GM21528 (cell line): Measurements from ENCODE around the gene MPZL1.
"Not testable (repeated sequence)": the region's sequence is repeated elsewhere in the genome, so short reads cannot be mapped to it uniquely, and the experiment has no call there.

Source experiments
- ATAC-seq: cut with Tn5 transposase; IDR thresholded peaks from one replicate; pipeline ENCODE4 v1.9.1; 2021; ENCODE audit warnings: mild to moderate bottlenecking, moderate library complexity; ENCODE audit not compliant: unreplicated experiment, low FRiP score

The MPZL1 gene

DNA sequence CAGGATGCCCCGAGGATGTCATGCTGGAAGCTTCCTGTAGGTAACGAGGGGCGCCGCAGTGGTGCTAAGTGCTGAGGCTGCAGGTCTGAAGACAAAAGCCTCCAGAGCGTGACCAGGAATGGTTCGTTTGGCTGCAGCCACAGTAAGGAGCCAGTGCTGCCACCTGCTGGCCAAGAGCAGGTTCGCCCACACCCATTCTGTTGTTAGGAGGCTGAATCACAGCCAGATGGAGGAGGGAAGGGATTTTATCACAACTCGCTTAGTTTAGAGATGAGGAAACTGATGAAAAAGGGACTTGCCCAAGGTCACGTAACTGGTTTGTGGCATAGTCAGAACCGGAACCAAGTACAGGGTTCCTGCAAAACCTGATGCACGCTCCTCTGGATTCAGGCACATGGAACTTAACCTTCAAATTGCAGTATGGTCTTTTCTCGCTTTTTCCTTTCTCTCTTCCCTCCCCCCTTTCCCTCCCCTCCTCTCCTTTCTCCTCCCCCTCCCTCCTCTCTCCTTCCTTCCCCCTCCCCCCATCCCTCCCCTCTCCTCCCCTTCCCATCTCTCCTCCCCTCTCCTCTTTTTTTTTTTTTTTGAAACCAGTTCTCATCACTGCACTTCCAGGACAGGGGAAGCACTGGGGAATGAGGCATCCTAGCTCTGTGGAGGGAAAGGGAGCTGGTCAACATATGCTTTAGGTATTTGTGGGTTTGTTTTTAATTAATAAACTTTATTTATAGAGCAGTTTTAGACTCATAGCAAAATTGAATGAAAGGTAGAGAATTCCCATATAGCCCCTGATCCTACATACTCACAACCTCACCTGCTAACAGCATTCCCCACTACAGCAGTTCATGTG lies 81.8 kb downstream of the MPZL1 start:
- peak; percentile 86 for ATAC-seq

DNA sequence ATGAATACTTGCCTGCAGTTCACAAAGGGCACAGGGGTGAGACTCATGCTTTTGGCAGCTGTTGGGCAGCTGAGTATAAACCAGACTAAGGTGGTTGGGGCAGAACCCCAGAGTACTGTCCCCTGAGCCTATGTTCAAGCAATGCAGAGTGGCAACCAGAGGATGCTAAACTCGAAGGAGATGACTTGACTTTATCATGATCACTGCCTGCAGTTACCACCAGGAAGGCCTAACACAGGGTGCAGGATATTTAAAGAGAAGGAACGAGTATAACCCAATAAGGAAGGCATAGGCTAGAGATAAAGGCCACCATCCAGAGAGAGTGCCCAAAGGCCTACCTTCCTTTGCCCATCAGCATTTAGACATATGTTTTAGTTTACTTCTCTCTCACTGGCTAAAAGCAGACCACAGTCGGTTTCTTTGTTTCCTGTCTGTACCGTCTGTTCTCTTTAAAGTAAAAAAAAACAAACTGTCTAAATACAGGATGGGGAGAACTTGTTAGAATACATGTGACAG lies 83.3 kb downstream of the MPZL1 start:
- no peak for ATAC-seq

DNA sequence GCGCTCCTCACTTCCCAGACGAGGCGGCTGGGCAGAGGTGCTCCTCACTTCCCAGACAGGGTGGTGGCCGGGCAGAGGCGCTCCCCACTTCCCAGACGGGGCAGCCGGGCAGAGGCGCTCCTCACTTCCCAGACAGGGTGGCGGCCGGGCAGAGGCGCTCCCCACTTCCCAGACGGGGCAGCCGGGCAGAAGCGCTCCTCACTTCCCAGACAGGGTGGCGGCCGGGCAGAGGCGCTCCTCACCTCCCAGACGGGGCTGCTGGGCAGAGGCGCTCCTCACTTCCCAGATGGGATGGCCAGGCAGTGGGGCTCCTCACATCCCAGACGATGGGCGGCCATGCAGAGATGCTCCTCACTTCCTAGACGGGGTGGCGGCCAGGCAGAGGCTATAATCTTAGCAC lies 84.5 kb downstream of the MPZL1 start:
- ATAC-seq = not testable (repeated sequence)

DNA sequence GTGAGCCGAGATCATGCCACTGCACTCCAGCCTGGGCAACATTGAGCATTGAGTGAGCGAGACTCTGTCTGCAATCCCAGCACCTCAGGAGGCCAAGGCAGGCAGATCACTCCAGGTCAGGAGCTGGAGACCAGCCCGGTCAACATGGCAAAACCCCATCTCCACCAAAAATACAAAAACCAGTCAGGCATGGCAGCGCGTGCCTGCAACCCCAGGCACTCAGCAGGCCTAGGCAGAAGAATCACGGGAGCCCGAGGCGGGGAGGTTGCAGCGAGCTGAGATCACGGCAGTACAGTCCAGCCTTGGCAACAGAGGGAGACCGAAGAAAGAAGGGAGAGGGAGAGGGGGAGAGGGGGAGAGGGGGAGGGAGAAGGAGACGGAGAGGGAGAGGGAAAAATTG lies 84.9 kb downstream of the MPZL1 start:
- ATAC-seq = not testable (repeated sequence)

DNA sequence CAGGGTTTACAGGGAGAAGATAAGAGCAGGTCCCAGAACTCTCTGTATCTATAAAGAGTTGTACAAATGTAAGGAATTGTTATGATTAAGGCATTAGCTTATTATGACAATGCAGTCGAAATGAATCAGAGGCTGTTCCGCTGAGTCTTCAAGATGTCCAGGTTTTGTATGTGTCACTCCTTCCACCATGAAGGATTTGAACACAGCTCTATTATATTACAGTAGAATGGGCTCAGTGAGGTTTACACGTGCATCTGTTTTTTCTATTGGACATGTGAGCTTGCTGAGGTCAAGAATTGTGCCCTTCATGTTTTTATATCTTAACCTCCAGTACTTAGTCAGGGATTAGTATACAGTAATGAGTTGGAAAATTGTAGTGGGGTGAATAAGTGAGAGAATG lies 86.3 kb downstream of the MPZL1 start:
- no peak for ATAC-seq

DNA sequence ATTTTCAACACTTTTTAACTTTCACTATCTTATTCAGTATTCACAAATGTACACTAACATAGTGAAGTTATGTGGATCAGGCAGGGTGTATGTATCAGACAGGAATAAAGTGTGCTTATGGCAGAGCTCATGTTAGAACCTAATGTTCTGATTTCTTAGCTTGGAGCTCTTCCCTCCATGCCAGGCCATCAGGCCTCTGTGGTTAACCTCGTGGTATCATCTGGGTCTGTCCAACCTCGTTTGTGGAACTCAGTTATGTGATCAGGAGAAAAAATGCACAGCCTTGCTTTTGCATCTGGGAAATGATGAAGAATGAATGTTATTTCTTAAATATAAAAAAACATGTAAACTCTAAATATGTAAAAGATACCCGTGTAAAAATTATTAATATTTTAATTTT lies 86.9 kb downstream of the MPZL1 start:
- ATAC-seq = no peak

DNA sequence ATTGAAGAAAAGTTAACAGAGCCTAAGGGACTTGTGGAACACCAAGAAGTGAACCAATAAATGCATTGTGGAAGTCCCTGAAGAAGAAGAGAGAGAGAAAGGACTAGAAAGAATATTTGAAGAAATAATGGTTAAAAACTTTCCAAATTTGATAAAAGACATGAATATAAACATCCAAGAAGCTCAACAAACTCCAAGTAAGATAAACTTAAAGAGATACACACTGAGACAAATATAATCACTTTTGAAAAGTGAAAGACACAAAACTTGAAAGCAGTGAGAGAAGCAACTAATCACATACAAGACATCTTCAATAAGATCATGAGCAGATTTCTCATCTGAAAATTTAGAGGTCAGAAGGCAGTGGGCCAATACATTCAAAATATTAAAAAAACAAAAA lies 91.2 kb downstream of the MPZL1 start:
- ATAC-seq = no peak

DNA sequence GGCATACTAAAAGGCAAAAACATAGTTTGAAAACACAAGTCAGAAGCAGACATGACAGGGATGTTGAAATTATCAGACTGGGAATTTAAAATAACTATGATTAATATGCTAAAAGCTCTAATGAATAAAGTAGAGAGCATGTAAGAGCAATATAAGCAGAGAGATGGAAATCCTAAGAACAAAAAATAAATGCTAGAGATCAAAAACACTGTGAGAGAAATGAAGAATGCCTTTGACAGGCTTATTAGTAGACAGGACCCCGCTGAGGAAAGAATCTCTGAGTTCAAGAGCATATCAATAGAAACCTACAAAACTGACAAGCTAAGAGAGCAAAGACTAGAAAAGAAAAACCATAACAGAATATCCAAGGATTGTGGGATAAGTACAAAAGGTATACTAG lies 93.9 kb downstream of the MPZL1 start:
- no peak for ATAC-seq

DNA sequence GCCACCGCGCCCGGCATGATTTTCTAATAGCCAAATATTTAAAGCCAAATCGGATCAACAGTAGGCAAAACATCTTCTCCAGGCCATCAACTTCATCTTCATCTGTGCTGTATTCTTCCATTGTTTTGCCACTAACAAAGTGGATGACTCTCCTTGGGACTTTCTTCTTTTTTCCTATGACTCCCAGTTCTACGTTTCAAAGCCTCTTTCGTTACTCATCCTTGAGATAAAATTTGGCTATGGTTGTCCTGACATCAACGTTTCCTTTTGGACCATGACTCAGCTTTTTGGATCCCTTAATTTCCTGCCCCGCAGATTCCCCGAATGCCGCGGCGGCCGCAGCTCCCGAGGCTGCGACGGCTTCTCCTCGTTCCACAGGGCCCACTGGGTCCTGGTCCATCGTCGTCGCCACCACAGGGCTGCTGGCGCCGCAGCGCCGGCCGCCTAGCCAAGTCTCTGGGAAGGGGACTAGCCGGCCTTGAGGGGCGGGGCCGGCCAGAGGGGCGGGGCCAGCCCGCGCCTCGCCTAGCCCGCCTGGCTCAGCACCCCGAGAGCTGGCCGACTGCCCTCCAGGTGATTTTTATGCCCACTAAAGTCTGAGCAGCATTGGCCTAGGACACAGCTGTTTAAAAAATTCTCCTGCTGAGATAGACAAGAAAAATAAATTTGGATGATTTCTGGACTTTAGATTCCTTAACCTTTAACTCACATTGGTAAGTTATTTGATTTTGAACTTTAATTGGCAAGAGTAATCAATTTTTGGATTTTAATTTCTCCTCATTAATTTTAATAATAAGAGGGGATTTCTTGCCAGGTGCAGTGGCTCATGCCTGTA lies 98.3 kb downstream of the MPZL1 start:
- no peak for ATAC-seq

DNA sequence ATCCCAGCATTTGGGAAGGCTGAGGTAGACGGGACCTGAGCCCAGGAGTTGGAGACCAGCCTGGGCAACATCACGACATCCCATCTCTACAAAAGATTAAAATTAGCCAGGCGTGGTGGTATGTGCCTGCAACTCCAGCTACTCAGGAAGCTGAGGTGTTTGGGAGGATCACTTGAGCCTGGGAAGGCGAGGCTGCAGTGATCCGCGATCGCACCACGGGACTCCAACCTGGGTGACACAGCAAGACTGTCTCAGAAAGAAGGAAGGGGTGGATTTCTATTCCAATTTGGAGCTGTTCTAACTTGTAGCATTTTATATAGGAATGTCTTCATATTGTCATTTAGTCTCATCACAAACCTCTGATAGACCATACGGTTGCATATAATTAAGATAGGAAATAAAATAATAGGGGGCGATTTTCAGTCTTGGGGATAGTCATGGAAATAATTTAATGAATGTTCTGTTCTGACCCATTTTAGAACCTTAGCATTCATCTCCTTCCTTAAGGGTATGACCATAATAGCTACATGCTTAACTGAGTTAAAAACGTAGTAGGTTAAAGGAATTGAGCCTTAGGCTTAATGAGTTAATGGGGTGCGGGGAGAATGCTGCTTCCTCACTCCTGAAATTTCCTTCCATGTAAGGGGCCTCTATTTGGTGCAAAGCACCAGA lies 99.0 kb downstream of the MPZL1 start:
- ATAC-seq = no peak

DNA sequence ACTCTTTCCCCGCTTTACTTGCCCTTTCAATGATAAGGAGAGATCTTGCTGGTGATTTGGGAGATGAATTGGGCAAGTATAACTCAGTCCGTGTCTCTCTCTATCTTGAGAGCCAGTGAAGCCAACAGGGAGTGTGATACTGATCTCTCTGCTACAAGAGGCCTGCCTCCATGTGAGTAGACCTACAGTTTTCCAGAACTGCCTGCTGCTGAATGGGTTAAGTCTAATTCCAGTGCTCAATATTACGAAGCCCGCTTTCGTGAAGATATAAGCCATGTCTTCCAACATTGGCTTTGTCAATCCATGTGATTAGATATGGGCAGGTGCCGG lies 99.5 kb downstream of the MPZL1 start:
- ATAC-seq = no peak

DNA sequence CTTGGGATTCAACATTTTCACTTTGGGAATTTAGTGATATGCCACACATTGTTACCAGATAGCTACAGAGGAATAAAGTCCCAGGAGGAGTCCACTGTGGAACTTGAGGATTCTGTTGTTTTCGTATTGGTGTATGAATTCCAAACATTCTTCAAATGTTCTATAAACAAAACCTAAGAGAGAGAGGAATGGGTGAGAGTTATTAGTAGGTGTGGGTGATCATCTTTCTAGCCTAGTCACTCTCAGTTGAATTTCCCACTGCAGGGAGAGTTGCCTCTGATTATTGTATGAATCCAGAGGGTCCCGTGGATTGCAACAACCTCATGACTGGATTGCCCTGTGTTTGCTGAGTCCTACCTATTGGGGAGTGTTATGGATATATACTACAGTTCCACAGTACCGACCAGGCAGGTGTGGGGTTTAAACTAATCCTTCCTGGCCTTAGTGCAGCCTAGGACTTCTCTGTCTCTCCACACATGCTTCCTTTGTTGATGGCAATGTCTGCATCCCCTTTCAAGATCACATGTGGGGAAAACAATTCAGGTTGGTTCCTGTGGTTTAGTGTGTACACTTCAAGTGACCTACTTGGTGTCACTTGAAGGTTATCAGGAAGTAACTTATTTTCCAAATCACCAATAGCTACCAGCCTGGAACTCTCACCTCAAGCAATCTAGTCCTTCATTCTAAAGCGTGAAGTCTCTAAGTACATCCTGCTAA lies 100.3 kb downstream of the MPZL1 start:
- ATAC-seq = no peak

DNA sequence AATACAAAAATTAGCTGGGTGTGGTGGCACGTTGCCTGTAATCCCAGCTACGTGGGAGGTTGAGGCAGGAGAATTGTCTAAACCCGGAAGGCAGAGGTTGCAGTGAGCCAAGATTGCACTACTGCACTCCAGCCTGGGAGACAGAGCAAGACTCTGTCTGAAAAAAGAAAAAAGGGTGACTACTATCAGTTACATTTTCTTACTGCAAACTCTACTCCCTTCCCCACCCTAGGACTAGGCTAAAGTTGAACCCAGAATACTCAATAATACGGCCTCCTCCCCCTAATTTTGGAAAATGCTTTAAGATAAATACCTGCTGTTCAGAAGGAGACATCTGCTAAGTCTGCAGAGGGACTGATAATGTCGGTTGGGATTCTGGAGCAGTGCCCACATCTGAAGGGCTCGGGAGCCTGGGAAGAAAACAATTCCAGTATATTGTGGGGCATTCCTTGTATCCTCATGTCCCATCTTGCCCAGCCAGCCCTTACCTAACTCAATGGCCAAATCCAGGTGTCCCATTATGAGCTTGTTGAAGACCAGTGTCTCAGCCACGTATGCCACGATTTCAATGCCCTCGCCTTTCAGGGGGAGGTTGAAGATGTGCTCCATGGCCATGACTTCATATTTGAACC lies 102.5 kb downstream of the MPZL1 start:
- no peak for ATAC-seq

DNA sequence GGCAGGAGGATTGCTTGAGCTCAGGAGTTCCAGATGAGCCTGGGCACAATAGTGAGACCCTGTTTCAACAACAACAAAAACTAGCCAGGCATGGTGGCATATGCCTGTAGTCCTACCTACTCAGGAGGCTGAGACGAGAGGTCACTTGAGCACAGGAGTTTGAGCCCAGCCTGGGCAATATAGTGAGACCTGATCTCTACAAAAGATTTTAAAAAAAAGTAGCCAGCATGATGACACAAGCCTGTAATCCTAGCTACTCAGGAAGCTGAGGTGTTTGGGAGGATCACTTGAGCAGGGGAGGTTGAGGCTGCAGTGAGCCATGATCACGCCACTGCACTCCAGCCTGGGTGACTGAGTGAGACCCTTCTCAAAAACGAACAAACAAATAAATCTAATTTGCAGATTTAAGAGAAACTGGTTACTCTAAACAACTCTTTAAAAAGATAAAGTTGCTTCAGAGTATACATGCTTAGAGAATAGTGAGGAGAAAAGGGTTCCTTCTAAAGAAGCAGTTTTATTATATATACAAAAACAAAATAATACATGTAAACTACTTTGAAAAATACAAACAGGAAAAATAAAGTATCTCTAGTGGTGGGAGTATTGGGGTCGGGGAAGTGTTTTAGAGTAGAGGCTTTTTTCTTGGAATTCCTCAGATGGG lies 103.8 kb downstream of the MPZL1 start:
- no peak for ATAC-seq

DNA sequence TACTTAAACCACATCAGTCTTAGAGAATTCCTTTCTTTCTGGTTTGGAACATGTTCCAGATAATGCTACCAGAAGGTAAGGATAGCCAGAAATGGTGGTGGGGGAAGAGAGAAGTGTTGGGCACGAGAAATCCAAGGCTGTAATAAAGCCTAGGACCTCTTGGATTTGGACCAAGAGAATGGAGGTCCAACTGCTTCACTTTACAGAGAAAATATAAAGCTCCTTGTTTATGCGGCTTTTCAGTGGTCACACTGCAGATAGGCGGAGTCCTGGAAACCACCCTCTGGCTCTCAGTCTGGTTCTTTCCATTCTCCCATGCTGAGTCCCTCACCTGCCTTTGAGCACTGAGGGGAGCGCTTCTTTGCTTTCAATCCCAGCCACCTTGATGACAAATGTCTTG lies 104.3 kb downstream of the MPZL1 start:
- ATAC-seq = no peak

DNA sequence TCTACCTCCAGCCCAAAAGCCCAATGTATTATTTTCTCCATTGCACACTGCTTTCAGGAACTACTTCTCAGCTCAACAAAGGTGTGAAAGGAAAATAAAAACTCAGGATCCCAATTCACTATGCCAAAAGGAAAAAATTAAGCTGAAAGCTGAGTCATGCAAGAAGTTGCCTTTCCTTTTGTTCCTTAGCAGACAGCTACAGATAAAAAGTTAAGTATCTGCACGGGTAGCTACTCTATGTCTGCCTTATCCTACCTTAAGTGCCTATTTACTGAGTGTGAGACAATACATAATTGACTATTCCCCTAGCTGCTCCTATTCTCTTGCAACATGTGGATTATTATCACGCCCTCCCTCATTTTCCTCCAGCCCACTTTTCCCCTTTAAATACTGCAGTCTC lies 108.1 kb downstream of the MPZL1 start:
- no peak for ATAC-seq

DNA sequence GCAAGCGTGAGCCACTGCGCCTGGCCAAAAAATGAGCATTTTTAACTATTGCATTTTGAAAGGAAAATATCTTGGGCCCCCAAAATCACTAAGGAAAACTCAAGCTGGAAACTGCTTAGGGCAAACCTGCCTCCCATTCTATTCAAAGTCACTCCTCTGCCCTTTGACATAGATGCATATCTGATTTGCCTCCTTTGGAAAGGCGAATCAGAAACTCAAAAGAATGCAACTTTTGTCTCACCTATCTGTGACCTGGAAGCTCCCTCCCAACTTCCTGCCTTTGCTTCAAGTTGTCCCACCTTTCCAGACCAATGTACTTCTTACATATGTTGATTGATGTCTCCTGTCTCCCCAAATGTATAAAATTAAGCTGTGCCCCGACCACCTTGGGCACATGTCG lies 108.9 kb downstream of the MPZL1 start:
- ATAC-seq = not testable (repeated sequence)

DNA sequence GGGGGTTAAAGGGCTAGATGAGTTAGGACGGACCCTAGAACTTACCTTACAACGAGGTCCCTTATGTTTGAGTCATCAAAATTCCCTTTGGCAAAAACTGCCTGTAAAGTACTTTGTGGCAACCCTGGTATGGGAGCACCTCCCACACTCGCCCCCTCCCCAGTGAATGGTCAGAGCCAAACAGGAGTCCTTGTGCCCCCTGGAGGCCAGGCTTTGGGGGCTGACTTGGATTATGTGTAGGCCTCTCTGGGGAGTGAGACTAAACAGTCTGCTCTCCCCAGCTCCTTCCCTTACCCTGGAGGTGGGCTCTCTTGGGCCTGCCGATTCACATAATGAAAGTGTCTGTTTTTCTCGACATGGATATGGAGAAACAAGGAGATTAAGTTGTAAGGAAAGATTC lies 110.9 kb downstream of the MPZL1 start:
- no peak for ATAC-seq

DNA sequence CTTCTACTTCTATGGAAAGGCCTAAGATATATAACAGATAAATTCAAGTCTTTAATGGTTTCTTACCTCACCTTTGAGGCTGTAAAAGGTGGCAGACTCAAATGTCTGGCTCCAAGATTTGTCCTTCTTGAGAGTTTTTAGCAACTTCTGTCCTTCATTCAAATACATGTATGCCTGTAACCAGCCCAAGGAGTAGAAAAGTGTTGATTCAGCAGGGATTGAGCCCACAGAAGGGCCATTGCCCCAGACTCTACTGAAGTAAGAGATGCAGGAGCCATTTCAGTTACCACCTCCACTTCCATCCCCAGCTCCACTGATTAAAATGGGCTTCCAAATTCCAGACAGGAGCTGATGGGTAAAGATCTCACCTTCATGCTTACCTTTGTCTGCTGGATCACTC lies 112.1 kb downstream of the MPZL1 start:
- no peak for ATAC-seq

DNA sequence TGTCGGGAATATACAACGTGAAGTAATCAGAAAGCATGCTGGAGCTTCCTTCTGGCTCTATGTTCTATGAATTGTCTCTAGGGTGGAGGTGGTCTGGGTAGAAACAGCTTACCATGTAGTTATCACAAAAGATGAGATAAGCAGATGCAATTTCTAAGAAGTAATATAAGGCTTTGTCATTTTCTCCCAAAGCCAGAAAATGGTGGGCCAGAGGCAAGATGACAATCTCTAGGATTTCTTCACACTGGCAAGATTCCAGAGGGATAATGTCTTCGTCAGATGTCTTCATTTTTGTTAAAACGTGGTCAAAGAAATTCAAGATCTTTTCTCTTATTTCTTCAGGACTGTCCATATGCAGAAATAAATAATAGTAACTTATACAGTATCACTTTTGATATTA lies 114.4 kb downstream of the MPZL1 start:
- no peak for ATAC-seq
